Embryonic facial prominence (tissue), 1 donor: ENCODE data around the gene MAP2K3.

ENCODE experiments used
- DNase-seq: peaks from one replicate; pipeline ENCODE4 v3.0.0-alpha.2; 2016; ENCODE audit errors: extremely low spot score

MAP2K3 gene

GRCh38 chr17:21282850-21283249, 1.7 kb upstream of the MAP2K3 start:
- no peak for DNase-seq

GRCh38 chr17:21283482-21284318, 811 bp upstream of the MAP2K3 start:
- DNase-seq: no peak

GRCh38 chr17:21285164-21286065, 904 bp downstream of the MAP2K3 start:
- no peak for DNase-seq

- DNase-seq: no peak
These were observed 1.7 kb downstream of the MAP2K3 start for GRCh38 chr17:21286066-21286770.

GRCh38 chr17:21286909-21287702, 2.6 kb downstream of the MAP2K3 start:
- DNase-seq: no peak

- no peak for DNase-seq
These were observed 3.4 kb downstream of the MAP2K3 start for GRCh38 chr17:21287703-21288449.

- DNase-seq: no peak
These were observed 4.1 kb downstream of the MAP2K3 start for GRCh38 chr17:21288571-21289017.

- DNase-seq: no peak
These were observed 4.8 kb downstream of the MAP2K3 start for GRCh38 chr17:21289175-21289901.

GRCh38 chr17:21289902-21290571, 5.5 kb downstream of the MAP2K3 start:
- no peak for DNase-seq

- no peak for DNase-seq
These were observed 6.8 kb downstream of the MAP2K3 start for GRCh38 chr17:21291357-21291756.

- no peak for DNase-seq
These were observed 7.4 kb downstream of the MAP2K3 start for GRCh38 chr17:21291862-21292261.

GRCh38 chr17:21292867-21293830, 8.6 kb downstream of the MAP2K3 start:
- no peak for DNase-seq

- DNase-seq: no peak
These were observed 9.3 kb downstream of the MAP2K3 start for GRCh38 chr17:21293831-21294210.

- DNase-seq: no peak
These were observed 10.0 kb downstream of the MAP2K3 start for GRCh38 chr17:21294321-21295035.

GRCh38 chr17:21295036-21295952, 10.8 kb downstream of the MAP2K3 start:
- no peak for DNase-seq
